Measurements from ENCODE around the gene MBNL1.

DNA sequence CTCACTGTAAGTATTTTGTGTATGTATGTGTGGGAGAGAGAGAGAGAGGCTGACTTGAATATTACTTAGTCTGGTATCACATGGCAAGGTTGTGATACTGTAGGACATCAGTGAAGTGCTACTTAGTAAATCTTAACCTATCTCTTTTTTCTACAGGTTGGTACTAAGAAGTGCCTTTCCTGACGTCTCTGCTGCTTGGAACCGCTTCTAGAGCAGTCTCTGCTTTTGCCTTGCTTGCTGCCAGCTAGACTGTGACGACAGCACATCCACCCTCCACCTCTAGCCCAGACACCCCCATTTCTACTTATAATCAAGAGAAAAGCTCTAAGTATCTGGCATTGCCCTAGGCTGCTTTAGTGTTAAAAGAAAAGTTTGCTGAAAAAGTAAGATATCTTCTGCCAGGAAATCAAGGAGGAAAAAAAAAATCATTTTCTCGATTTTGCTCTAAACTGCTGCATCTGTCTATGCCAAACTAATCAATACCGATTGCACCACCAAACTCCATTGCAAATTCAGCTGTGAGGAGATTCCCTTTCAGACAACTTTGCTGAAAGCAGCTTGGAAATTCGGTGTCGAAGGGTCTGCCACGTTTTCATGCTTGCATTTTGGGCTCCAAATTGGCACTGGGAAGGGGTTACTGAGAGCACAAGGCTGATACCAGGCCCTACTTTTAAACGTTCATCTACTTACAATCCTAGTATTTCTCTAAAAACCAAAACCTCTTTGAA, 30.7 kb downstream of the MBNL1 start:
- TF ChIP-seq BHLHE40 (IDR thresholded peaks at IDR 0.05; ENCODE audit: borderline replicate concordance) (no peak), SP1 (IDR thresholded peaks at IDR 0.05) (no peak), ZNF384 (IDR thresholded peaks at IDR 0.05) (no peak), ARNT (IDR thresholded peaks at IDR 0.05) (no peak), FOXA1 (IDR thresholded peaks at IDR 0.05) (no peak), PKNOX1 (IDR thresholded peaks at IDR 0.05) (no peak), ELF4 (IDR thresholded peaks at IDR 0.05) (no peak), SUZ12 (IDR thresholded peaks at IDR 0.05) (no peak), FOXM1 (IDR thresholded peaks at IDR 0.05; ENCODE audit: borderline replicate concordance) (no peak), CTBP1 (IDR thresholded peaks at IDR 0.05; ENCODE audit: borderline replicate concordance) (no peak), L3MBTL2 (conservative IDR thresholded peaks at IDR 0.05) (no peak; the same call in 1 of the 2 replicates), NFRKB (IDR thresholded peaks at IDR 0.05) (no peak)

All from HEK293T (cell line).